NB4 (cell line): ENCODE measurements around the gene CFAP221.

ENCODE experiments used
- MYC ChIP-seq: IDR thresholded peaks from 2 replicates; pipeline ENCODE4 v1.6.1; 2011; ENCODE audit warnings: low read depth, low read length
- POLR2A ChIP-seq: IDR thresholded peaks from 2 replicates; pipeline ENCODE4 v1.6.1; 2011; ENCODE audit warnings: mild to moderate bottlenecking; ENCODE audit not compliant: insufficient read length; ENCODE audit errors: extremely low read depth
- TF ChIP-seq, protein P1 (sequence below): IDR thresholded peaks from one replicate; pipeline ENCODE4 v1.5.1; 2012; ENCODE audit warnings: low read depth, low read length
- TF ChIP-seq, protein P2 (sequence below): IDR thresholded peaks from 2 replicates; pipeline ENCODE4 v1.6.1; 2011; ENCODE audit warnings: low read depth, low read length

DNA sequence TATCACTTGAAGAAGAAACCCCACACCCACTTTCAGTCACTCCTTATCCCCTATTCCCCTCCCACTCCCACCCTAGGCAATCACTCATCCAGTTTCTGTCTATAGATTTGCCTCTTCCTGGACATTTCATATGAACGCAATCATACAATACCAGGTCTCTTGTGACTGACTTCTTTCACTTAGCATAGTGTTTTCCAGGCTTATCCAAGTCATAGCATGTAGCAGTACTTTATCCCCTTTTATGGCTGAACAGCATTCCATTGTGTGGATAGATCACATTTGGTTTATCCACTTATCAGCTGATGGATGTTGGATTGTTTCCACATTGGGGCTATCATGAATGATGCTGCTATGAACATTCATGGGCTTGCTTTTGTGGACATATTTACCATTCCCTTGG is 6.6 kb downstream of the CFAP221 start:
- TF ChIP-seq, protein P1, sequence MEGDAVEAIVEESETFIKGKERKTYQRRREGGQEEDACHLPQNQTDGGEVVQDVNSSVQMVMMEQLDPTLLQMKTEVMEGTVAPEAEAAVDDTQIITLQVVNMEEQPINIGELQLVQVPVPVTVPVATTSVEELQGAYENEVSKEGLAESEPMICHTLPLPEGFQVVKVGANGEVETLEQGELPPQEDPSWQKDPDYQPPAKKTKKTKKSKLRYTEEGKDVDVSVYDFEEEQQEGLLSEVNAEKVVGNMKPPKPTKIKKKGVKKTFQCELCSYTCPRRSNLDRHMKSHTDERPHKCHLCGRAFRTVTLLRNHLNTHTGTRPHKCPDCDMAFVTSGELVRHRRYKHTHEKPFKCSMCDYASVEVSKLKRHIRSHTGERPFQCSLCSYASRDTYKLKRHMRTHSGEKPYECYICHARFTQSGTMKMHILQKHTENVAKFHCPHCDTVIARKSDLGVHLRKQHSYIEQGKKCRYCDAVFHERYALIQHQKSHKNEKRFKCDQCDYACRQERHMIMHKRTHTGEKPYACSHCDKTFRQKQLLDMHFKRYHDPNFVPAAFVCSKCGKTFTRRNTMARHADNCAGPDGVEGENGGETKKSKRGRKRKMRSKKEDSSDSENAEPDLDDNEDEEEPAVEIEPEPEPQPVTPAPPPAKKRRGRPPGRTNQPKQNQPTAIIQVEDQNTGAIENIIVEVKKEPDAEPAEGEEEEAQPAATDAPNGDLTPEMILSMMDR, result no peak
- TF ChIP-seq POLR2A, result no peak
- no peak for TF ChIP-seq MYC
- TF ChIP-seq, protein P2, sequence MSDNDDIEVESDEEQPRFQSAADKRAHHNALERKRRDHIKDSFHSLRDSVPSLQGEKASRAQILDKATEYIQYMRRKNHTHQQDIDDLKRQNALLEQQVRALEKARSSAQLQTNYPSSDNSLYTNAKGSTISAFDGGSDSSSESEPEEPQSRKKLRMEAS, result no peak
